HFF-Myc (cell line): Measurements from ENCODE around the gene PRG3.

Experiments used
- DNase-seq: peaks from one replicate; pipeline ENCODE4 v3.0.0-alpha.2; 2011; ENCODE audit warnings: low read depth; ENCODE audit errors: extremely low read depth
- H3K4me3 ChIP-seq: replicated peaks from 2 replicates; pipeline ENCODE4 v1.5.1; 2011; ENCODE audit warnings: low read depth, mild to moderate bottlenecking, control low read depth, low read length
- TF ChIP-seq, protein P1 (sequence below): IDR thresholded peaks from 2 replicates; pipeline ENCODE4 v1.5.1; 2012; ENCODE audit warnings: mild to moderate bottlenecking, low read depth, low read length, control low read depth; ENCODE audit errors: missing control alignments

PRG3 gene

DNA sequence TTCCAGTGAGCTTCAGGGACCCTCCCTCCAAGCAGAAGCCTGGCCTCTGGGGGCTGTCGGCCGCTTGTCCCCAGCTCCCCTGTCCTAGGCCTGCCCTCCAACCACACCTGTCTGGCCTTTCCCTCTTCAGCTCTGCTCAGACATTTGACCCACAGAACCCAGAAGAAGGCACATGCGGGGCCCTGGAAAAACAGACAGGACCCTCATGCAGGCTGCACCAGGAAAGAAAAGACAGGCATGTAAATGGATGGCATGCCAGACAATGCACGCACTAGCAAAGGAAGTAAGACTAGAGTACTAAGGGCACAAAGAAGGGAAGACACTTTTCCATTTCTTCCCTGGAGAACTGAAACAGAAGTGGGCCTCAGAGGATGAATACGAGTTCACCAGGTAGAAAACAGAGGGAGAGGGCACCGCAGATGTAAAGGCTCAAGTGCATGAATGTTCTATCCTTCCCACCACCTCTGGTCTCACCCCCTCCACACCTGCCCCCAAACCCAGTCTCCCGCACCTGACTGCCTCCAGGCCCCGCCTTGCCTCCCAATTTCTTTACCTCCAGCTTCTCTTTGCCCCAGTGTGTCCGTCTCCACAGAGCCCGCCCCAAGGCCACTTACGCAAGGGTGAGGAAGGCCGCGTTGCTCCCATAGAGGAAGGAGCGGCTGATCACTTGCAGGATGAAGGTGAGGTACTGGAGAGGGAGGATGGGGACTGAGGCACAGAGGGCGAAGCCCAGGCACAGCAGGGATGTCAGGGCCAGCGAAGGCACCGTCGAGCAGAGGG, 28.6 kb upstream of the PRG3 start:
- TF ChIP-seq, protein P1, sequence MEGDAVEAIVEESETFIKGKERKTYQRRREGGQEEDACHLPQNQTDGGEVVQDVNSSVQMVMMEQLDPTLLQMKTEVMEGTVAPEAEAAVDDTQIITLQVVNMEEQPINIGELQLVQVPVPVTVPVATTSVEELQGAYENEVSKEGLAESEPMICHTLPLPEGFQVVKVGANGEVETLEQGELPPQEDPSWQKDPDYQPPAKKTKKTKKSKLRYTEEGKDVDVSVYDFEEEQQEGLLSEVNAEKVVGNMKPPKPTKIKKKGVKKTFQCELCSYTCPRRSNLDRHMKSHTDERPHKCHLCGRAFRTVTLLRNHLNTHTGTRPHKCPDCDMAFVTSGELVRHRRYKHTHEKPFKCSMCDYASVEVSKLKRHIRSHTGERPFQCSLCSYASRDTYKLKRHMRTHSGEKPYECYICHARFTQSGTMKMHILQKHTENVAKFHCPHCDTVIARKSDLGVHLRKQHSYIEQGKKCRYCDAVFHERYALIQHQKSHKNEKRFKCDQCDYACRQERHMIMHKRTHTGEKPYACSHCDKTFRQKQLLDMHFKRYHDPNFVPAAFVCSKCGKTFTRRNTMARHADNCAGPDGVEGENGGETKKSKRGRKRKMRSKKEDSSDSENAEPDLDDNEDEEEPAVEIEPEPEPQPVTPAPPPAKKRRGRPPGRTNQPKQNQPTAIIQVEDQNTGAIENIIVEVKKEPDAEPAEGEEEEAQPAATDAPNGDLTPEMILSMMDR, result no peak
- DNase-seq, result no peak
- H3K4me3 ChIP-seq, result no peak overlapping the region

DNA sequence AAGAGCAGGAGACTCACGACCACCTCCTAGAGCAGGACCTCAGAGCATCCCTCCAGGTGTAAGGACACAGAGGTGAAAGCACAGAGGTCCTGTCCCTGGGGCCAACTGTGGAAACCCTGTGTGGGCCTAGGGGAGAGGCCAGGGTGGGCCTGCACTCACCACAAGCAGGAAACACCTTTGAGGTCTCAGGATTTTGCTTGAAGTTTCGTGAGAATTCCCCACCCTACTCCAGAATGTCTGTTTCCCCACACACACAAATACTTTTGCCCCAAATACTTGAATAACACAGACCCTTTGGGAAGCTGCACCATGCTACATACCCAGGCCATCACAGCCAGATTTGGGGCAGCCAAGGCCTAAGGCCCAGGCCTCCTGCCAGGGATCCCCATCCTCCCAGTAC, 27.8 kb upstream of the PRG3 start:
- H3K4me3 ChIP-seq, result no peak overlapping the region
- TF ChIP-seq, protein P1, result no peak
- no peak for DNase-seq

DNA sequence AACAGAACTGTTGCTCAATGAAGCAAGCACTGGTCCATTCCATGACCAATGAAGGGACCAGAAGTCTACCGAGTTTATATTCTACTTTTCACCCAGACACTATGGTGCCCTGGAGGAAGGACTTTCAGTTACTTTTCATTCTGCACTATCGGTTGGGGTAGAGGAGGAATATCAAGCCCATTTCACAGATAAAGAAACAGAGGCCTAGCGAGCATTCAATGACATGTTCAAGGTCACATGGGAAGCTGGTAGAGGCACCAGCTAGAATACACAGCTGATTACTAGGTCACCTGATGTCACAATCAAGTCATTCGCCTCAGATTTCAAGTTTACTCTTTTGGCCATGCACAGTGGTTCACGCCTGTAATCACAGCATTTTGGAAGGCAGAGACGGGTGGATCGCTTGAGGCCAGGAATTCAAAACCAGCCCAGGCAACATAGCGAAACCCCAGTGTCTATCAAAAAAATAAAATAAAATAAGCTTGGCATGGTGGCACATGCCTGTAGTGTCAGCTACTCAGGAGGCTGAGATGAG, 27.1 kb upstream of the PRG3 start:
- H3K4me3 ChIP-seq, result no peak overlapping the region
- TF ChIP-seq, protein P1, result no peak
- DNase-seq, result no peak

DNA sequence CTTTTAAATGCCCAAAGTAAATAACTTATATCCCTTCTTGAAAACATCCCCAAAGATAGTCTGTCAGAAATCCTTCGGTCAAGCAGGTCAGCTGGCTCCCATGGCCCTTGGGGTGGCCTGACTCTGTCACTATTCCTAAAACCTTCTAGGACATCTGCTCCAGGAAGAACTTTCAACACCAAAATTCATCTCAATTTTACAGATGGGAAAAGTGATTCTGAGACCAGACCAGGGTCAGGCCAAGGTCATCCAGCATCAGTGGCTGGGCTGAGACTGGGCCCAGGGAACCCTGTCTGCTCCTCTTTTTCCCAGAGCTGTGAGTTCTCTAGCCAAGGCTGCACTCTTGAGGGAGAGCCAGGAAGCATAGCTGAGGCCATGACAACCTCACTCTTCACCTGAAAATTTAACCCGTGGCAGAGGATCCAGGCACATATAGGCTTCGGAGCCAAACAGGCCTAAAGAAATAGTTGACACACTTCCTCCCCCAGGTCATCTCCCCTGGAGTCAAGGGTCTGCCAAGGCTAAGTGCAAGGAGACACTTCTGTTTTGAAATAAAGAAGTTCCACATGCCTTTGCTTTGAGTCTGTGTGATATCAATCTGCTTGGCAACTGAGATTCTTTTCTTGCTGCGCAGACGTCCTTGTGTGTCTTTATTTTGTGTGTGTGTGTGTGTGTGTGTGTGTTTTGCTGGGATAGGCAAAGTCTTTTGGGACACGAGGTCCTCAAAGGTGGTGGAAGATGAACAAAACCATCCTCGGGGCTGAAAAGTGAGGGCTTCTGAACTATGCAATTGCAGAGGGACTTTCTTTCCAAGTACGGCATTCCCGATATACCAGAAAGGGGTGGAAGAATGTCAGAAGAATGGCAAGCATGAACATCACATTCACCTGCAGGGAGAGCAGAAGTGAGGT, 26.3 kb upstream of the PRG3 start:
- no peak overlapping the region for H3K4me3 ChIP-seq
- no peak for DNase-seq
- TF ChIP-seq, protein P1, result no peak

DNA sequence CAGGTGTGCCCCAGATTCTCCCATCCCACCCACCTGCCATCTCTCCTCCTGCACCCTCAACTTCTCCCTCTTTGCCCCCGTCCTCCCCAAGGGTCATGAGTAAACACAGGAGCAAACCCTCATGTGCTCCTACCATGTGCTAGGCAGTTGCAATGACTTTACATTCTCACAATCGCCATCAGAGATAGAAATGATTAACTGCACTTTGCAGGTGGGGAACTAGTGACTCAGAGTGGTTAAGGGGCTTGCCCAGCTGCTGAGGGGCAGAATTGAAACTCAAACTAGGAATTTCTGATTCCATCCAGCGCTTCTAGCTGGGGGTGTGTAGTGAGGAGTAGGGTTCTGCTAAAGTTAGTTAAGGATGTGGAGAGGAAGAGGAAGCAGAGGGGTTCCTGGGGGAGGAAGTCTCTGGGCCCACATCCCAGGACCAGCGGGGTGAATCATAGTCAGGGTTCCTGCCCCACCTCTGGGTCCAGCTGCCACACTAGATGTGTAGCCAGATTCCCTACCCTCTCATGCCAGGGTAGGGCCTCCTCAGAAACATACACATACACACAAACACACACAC, 25.5 kb upstream of the PRG3 start:
- DNase-seq, result no peak
- no peak overlapping the region for H3K4me3 ChIP-seq

DNA sequence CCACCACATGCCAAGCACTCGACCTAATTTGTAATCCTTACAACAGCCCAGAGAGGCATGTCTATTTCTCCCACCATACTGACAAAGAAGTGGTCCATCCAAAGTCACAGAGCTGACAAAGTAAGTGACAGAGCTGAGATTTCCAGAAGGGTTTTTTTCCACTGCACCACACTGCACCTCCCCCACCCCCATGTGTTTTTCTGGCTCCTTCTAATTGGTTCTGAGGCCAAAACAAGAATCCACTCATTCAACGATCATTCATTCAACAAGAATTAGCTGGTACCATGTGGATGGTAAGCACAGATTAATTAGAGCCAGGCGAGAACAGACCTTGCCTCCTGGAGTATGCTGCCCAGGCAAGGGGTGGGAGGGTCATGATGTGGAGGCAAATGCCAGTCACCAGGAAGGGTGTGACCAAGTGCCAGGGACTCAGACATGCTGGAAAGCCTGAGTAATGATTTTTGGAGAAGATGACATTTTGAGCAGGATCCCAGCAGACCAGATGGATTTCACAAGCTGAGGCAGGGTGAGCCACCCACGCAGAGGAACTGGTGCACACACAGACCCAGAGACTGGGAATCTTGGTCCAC, 24.4 kb upstream of the PRG3 start:
- TF ChIP-seq, protein P1, result no peak
- no peak for DNase-seq
- H3K4me3 ChIP-seq, result no peak overlapping the region

More for the DNA sequence above, 25.5 kb upstream of the PRG3 start:
- TF ChIP-seq, protein P1, result no peak
